Lung (tissue), 12 donors: ENCODE results near the gene MYO5B. TPM values are rescaled to one million over a fixed set of nuclear protein-coding genes. Genes with fewer than 3 reads are reported as not detected.
A peak's percentile ranks its signal among the peaks of the same experiment; 100 is the strongest.

ENCODE experiments used
- ATAC-seq: fragments of 200-7000 bp; cut with Tn5 transposase; one replicate; pipeline ENCODE4 v1.9.1; 2020; ENCODE audit warnings: moderate number of reproducible peaks; ENCODE audit not compliant: insufficient read depth, low FRiP score
- DNase-seq, 3 donors: peaks; one replicate each; pipeline ENCODE4 v3.0.0-alpha.2; 2013 to 2017
- H3K27ac ChIP-seq, 2 donors: one replicate each; pipeline ENCODE4 v1.5.1; 2013; ENCODE audit warnings: mild to moderate bottlenecking in 2 of 2, moderate library complexity in 2 of 2, control low read depth in 1 of 2, inconsistent platforms in 1 of 2, low read depth in 1 of 2, low read length in 1 of 2
- H3K27me3 ChIP-seq, 3 donors: one replicate each; pipeline ENCODE4 v1.5.1; 2013; ENCODE audit warnings: low read length in 2 of 3; ENCODE audit not compliant: control insufficient read depth in 3 of 3, insufficient read depth in 3 of 3
- H3K36me3 ChIP-seq, 4 donors: one replicate each; pipeline ENCODE4 v1.5.1; 2013; ENCODE audit warnings: low read length in 4 of 4, mild to moderate bottlenecking in 1 of 4, moderate library complexity in 1 of 4; ENCODE audit not compliant: control insufficient read depth in 4 of 4, insufficient read depth in 4 of 4
- H3K4me1 ChIP-seq, 5 donors: one replicate each; pipeline ENCODE4 v1.5.1; 2013; ENCODE audit warnings: low read length in 5 of 5, mild to moderate bottlenecking in 2 of 5, moderate library complexity in 1 of 5; ENCODE audit not compliant: control insufficient read depth in 5 of 5, insufficient read depth in 5 of 5
- H3K4me3 ChIP-seq: one replicate; pipeline ENCODE4 v1.5.1; 2013; ENCODE audit warnings: mild to moderate bottlenecking, control low read depth, moderate library complexity
- H3K9ac ChIP-seq, 2 donors: one replicate each; pipeline ENCODE4 v1.5.1; 2013; ENCODE audit warnings: low read length in 2 of 2, control low read depth in 1 of 2; ENCODE audit not compliant: insufficient read depth in 1 of 2
- H3K9me3 ChIP-seq, 4 donors: one replicate each; pipeline ENCODE4 v1.5.1; 2013; ENCODE audit warnings: low read length in 3 of 4, mild to moderate bottlenecking in 1 of 4, moderate library complexity in 1 of 4; ENCODE audit not compliant: control insufficient read depth in 4 of 4, insufficient read depth in 3 of 4
- WGBS, 2 donors: extraction: QIAGEN DNeasy Blood & Tissue Kit; methylation state at CpG; one replicate each; pipeline ENCODE4 v1.1.7; 2013; 5-methylcytosine and 5-hydroxymethylcytosine counted together
- polyA plus RNA-seq, 2 donors: library from polyadenylated mRNA; stranded (reverse); fragments of 200-250 nt; gene quantifications; one replicate each; pipeline ENCODE4 v1.2.1, GENCODE V29; 2013
- total RNA-seq, 2 donors: library from RNA; depleted of rRNA in 1 of 2; stranded (reverse); fragments of >200 nt in 1 of 2; gene quantifications; one replicate each; pipeline ENCODE4 v1.2.1, GENCODE V29; 2014 to 2021
- TF ChIP-seq, protein P1 (sequence below): IDR thresholded peaks from 2 replicates; pipeline ENCODE4 v1.5.1; 2012; ENCODE audit warnings: mild to moderate bottlenecking; ENCODE audit errors: control extremely low read depth, extremely low read depth
- donor health status: control.
- donor health status: control.
- donor health status: Bipolar disorder and iron deficiency.
- donor health status: healthy.
- donor health status: DM: yes; HTN: yes; CAD: no.

Gene MYO5B
- total and polyA plus RNA-seq, 4 donors, result 9.7 to 25.6 (median 19.7) TPM

DNA sequence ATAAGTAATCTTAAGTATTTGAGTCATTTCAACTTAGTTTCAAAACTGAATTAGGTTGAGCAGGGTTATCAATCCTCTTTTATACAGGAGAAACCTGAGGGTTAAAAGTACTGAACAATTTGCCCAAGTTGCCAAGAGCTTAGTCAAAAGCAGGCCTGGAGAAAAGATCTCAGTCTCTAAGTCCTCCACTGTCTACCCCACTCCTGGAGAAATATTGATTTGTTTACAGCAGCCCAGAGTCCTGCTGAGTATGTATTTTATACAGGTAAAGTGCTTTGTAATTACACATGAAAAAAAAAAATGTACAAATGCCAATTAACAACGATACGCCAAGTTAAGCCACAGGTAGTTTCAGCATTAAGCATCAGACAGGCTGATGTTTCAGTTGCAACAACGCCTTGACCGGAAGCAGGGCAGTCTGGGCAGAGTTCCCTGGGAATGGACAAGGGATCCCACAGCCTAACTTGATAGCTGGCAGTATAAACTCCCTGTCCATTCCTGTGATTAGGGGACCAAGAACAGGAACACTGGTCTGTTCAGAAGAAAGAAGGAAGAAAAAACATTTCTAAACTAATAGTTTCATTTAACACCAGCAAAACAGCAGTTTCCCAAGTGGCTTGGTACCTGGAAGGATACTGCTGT is 132.9 kb downstream of the MYO5B start:
- H3K27ac ChIP-seq, result no peak overlapping the region
- peaks cover 0 to 11% (median 0%) of the 10 kb centered on the region in 5 donors for H3K4me1 ChIP-seq
- H3K36me3 ChIP-seq, result no peaks in the 10 kb centered on the region
- TF ChIP-seq, protein P1, sequence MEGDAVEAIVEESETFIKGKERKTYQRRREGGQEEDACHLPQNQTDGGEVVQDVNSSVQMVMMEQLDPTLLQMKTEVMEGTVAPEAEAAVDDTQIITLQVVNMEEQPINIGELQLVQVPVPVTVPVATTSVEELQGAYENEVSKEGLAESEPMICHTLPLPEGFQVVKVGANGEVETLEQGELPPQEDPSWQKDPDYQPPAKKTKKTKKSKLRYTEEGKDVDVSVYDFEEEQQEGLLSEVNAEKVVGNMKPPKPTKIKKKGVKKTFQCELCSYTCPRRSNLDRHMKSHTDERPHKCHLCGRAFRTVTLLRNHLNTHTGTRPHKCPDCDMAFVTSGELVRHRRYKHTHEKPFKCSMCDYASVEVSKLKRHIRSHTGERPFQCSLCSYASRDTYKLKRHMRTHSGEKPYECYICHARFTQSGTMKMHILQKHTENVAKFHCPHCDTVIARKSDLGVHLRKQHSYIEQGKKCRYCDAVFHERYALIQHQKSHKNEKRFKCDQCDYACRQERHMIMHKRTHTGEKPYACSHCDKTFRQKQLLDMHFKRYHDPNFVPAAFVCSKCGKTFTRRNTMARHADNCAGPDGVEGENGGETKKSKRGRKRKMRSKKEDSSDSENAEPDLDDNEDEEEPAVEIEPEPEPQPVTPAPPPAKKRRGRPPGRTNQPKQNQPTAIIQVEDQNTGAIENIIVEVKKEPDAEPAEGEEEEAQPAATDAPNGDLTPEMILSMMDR, result no peak
- ATAC-seq (no peak), DNase-seq (peak in 1 of 3 donors; percentile 19)
- H3K4me3 ChIP-seq, result no peak overlapping the region
- WGBS, 2 donors, result 58 to 85% methylated on average over 4 of the region's 4 CpGs
- H3K27me3 ChIP-seq, result peaks cover 0 to 3% (median 0%) of the 10 kb centered on the region in 3 donors
- no peaks in the 10 kb centered on the region for H3K9me3 ChIP-seq
- no peak overlapping the region for H3K9ac ChIP-seq

DNA sequence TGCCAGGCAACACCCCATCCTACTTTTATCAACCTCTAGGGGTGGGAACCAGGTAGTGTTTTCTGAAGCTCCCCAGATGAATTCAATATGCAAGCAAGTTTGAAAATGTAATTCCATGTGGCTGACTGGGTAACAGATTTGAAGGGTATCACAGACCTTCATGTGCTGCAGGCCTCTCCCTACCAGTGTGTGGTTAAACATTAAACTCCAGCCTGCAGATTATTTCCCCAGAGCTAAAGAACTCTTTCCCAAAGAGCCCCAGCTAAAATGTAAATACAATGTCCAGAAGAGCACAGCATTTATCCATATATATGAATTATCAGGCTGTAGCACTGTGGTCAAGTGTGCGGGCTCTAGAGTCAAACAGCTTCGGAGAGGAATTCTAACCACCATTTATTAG is 134.1 kb downstream of the MYO5B start:
- Histone ChIP-seq H3K4me1 (peaks cover 0 to 11% (median 0%) of the 10 kb centered on the region in 5 donors), H3K36me3 (no peaks in the 10 kb centered on the region), H3K27me3 (peaks cover 0 to 3% (median 0%) of the 10 kb centered on the region in 3 donors), H3K4me3 (no peak overlapping the region), H3K9ac (no peak overlapping the region), H3K27ac (no peak overlapping the region), H3K9me3 (no peaks in the 10 kb centered on the region)
- WGBS, 2 donors, result 77 to 88% methylated on average over 2 of the region's 2 CpGs
- ATAC-seq, result no peak
- no peak for DNase-seq
- TF ChIP-seq, protein P1, result no peak

DNA sequence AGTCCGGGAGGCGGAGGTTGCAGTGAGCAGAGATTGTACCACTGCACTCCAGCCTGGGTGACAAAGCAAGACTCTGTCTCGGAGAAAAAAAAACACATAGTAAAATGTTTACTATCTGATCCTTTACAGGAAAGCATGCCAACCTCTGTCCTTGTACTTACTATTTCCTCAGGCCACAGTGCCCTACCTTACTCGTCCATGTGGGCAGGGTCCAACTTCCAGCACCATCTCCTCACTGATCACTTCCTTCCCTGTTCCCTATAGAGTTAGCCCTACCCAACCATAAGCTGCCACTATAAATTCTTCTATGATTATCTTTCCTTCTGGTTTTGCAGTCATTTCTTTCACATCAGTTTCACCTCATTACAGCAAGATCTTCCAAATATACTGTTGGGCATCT is 136.2 kb downstream of the MYO5B start:
- no peaks in the 10 kb centered on the region for H3K9me3 ChIP-seq
- ATAC-seq (no peak), DNase-seq (no peak)
- H3K27me3 ChIP-seq, result peaks cover 0 to 3% (median 0%) of the 10 kb centered on the region in 3 donors
- H3K4me1 ChIP-seq, result peaks cover 0 to 11% (median 0%) of the 10 kb centered on the region in 5 donors
- no peak overlapping the region for H3K9ac ChIP-seq
- H3K27ac ChIP-seq, result no peak overlapping the region
- H3K36me3 ChIP-seq, result no peaks in the 10 kb centered on the region
- no peak overlapping the region for H3K4me3 ChIP-seq
- WGBS, 2 donors, result 77 to 84% methylated on average over 4 of the region's 4 CpGs
- TF ChIP-seq, protein P1, result no peak

DNA sequence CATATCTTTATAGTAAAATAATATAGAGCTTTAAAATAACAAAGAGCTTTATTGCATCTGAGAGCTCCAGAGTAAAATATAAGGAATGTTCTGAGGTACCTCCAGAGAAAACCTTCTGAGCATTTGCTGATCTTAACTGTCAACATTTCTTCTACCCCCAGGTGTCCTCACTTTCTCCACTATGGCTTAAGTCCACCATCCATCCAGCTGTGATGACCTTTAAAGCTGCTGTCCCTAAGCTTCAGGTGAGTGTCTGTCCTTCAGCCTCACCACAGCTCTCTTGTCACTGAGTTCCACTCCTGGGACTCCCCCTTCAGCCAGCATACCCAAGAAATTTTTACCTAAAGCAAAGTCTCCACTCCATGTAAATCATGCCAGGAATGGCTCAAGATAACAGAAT is 137.9 kb downstream of the MYO5B start:
- Histone ChIP-seq H3K27ac (no peak overlapping the region), H3K9me3 (no peaks in the 10 kb centered on the region), H3K36me3 (no peaks in the 10 kb centered on the region), H3K9ac (no peak overlapping the region), H3K27me3 (no peaks in the 10 kb centered on the region), H3K4me1 (peaks cover 0 to 11% (median 0%) of the 10 kb centered on the region in 5 donors), H3K4me3 (no peak overlapping the region)
- no peak for ATAC-seq
- TF ChIP-seq, protein P1, result no peak
- DNase-seq, result no peak
